GM21381 (cell line): ENCODE data around the gene PYGM.

Source experiments
- ATAC-seq: cut with Tn5 transposase; IDR thresholded peaks from one replicate; pipeline ENCODE4 v1.9.1; 2021; ENCODE audit warnings: mild to moderate bottlenecking, moderate library complexity; ENCODE audit not compliant: unreplicated experiment

PYGM gene

GRCh38 chr11:64754919-64755662 lies 4.7 kb downstream of the PYGM start:
- no peak for ATAC-seq

GRCh38 chr11:64754124-64754918 lies 5.5 kb downstream of the PYGM start:
- ATAC-seq = no peak

GRCh38 chr11:64753380-64754123 lies 6.2 kb downstream of the PYGM start:
- no peak for ATAC-seq

- ATAC-seq = no peak
Observed at GRCh38 chr11:64753019-64753379, 6.8 kb downstream of the PYGM start.

GRCh38 chr11:64752175-64752970 lies 7.4 kb downstream of the PYGM start:
- no peak for ATAC-seq

GRCh38 chr11:64751580-64751979 lies 8.2 kb downstream of the PYGM start:
- ATAC-seq = no peak

- ATAC-seq = no peak
Observed at GRCh38 chr11:64751136-64751535, 8.6 kb downstream of the PYGM start.

- ATAC-seq = no peak
Observed at GRCh38 chr11:64750361-64751054, 9.3 kb downstream of the PYGM start.

GRCh38 chr11:64747961-64748665 lies 11.7 kb downstream of the PYGM start:
- no peak for ATAC-seq

- ATAC-seq = no peak
Observed at GRCh38 chr11:64746486-64746885, 13.3 kb downstream of the PYGM start.

- no peak for ATAC-seq
Observed at GRCh38 chr11:64745521-64746328, 14.0 kb downstream of the PYGM start.

GRCh38 chr11:64745189-64745520 lies 14.6 kb downstream of the PYGM start:
- no peak for ATAC-seq

GRCh38 chr11:64744544-64745188 lies 15.1 kb downstream of the PYGM start:
- no peak for ATAC-seq

GRCh38 chr11:64743591-64744543 lies 15.9 kb downstream of the PYGM start, which contains the start of gene RASGRP2:
Gene RASGRP2, minus strand, starts transcription at chr11:64744142. Its CDS starts 1,276 bp downstream, at chr11:64742866.
- no peak for ATAC-seq

GRCh38 chr11:64742889-64743590 lies 16.7 kb downstream of the PYGM start:
- ATAC-seq = no peak

GRCh38 chr11:64742087-64742888 lies 17.5 kb downstream of the PYGM start:
- no peak for ATAC-seq
